ENCODE data around the gene ADAM19.

ADAM19 gene

DNA sequence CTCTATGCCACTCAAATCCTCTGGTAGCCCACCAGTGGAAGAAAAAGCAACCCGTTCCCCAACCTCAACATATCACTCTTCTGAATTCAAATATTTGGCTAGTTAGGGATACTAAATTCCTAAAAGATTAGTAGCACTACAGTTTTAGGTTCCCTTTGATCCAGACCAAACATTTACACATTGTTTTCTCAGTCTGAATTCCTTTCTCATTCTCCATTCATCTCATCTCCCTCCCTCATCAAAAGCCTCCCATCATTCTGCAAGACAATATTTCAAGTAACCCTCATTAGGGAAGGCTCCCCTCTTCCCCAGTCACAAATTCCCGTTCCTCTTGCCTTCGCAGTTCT, 26.3 kb downstream of the ADAM19 start:
- TF ChIP-seq, protein P1, sequence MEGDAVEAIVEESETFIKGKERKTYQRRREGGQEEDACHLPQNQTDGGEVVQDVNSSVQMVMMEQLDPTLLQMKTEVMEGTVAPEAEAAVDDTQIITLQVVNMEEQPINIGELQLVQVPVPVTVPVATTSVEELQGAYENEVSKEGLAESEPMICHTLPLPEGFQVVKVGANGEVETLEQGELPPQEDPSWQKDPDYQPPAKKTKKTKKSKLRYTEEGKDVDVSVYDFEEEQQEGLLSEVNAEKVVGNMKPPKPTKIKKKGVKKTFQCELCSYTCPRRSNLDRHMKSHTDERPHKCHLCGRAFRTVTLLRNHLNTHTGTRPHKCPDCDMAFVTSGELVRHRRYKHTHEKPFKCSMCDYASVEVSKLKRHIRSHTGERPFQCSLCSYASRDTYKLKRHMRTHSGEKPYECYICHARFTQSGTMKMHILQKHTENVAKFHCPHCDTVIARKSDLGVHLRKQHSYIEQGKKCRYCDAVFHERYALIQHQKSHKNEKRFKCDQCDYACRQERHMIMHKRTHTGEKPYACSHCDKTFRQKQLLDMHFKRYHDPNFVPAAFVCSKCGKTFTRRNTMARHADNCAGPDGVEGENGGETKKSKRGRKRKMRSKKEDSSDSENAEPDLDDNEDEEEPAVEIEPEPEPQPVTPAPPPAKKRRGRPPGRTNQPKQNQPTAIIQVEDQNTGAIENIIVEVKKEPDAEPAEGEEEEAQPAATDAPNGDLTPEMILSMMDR (IDR thresholded peaks at IDR 0.05), result no peak

DNA sequence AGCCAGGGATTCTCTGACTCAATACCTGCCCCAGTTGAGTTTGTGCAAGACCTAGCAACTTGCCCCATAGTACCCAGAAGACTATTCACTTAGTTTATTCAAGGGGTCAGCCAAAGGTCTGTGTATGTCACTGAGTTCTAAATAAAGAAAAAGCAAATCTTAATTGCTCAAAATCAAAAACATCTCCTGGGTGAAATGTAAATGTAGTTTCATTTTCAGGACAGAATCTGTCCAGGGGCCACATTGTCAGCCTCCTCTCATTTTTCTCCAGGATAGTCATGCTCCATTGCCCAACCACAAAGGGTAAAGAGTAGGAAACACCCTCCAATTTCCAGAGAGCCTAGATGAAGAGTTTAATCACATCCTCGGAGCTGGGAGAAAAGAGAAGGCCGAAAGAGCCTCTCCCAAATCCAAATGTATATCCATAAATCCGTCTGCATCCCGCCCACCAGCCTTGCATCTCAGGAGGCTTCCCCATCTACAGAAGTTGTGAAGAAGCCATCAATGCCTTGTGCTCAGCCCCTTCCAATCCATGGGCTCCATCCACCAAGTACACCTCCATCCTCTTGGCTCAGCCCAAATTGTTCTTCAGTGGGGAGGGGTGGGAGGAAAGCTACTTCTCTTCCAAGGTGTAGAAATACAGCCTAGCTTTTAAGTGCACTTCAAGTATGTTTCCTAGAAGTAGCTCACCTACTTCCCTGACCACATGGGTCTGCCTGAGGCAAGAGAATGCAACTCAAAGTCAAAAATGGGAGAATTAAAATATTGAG, 26.9 kb downstream of the ADAM19 start:
- TF ChIP-seq, protein P1 (IDR thresholded peaks at IDR 0.05), result no peak

DNA sequence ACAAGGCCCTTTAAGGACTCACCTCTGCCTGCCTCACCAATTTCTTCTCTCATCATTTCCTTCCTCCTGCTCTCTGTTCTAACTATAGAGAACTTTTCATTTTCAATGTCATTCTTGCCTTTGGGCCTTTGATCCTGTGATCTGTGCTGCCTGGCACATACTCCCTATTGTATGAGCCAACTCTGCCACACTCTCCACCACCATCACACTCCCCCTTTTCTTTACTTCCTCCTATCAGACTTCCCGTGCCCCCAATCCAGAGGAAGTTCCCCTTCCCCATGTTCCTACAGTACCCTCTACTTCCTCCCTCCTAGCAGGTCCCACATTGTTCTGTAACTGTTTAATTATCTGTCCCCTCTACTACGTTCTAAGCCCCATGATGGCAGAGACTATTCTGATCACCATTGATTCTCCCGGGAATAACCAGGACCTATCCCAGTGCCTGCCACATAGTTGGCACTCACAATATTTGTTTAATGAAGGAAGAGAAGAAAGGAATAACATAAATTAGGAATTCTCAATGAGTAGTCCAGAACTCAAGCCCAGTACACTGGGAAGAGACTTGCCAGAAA, 27.5 kb downstream of the ADAM19 start:
- TF ChIP-seq, protein P1 (IDR thresholded peaks at IDR 0.05), result no peak

DNA sequence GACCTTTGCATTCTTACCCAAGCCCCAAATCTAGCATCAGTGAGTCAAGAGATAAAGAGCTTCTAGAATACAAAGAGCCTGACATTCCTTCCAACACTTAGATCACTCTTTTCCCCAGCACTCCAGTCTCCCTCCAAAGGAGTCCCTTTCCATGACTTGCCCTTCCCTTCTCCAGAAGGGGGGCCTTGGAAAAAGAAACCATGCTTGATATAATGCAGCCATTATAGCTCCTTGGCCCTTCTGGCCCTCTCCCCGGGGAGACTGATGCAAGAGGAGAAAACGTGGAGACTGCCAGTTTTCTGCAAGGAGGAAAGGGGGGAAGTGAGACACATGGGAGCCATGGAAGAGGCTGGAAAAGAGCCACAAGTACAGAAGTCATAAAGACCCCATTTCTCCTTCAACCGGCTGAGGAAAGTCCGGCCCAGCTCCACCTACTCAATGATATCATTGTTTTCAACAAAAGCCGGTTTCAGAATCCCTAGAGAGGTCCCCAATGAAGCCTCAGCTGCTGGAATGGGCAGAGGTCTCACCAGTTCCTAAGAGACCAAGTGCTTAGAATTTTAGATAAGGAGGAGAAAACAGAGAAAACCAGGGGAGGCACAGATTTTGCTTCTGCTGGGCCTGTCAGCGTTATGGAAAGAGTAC, 29.0 kb downstream of the ADAM19 start:
- TF ChIP-seq, protein P1 (IDR thresholded peaks at IDR 0.05), result no peak

DNA sequence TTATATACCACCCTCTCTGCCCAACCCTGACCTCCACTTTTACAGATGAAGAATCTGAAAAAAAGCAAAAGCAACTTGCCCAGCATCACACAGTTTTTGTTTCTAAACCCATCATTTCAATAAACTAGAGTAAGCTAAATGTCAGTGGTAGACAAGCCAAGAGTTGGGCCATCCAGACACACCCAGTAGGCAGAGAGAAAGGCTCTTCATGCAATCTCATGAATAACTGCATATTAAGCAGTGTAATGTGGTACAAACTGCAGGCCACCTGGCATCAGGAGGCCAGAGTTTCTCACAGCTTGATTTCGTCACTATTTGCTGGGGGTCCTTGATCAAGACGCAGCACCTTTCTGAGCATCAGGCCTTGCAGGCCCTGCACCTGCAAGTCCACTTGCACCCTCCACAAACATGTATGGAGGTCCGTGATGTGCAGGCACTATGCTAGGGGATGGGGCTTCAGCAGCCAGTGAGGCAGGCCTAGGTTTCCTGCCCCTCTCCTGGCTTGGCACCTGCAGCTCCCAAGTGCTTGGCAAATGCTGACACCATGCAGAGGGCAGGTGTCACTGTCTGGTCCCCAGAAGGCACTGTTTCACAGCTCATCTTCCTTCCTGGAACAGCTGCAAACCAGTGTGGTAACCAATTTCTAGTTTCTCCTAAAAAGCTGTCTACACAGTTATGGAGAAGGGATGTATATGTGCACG, 29.8 kb downstream of the ADAM19 start:
- TF ChIP-seq, protein P1 (IDR thresholded peaks at IDR 0.05), result no peak

DNA sequence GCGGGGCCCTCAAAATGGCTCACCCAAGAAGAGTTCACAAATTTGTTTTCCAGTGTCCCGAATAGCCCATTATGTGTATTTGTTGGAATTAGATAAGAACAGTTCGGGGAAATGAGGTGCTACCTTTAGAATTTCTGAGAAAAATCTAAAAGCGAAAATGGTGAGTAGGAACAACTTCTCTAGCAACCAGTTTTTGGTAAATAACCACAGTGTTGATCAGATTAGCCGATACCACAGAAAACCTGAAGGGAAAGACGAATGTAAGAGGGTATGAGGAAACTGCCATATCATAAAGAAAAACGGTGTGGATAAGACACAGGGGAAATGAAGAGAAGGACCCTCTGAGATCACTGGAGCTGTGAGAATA, 31.0 kb downstream of the ADAM19 start:
- TF ChIP-seq, protein P1 (IDR thresholded peaks at IDR 0.05), result no peak

DNA sequence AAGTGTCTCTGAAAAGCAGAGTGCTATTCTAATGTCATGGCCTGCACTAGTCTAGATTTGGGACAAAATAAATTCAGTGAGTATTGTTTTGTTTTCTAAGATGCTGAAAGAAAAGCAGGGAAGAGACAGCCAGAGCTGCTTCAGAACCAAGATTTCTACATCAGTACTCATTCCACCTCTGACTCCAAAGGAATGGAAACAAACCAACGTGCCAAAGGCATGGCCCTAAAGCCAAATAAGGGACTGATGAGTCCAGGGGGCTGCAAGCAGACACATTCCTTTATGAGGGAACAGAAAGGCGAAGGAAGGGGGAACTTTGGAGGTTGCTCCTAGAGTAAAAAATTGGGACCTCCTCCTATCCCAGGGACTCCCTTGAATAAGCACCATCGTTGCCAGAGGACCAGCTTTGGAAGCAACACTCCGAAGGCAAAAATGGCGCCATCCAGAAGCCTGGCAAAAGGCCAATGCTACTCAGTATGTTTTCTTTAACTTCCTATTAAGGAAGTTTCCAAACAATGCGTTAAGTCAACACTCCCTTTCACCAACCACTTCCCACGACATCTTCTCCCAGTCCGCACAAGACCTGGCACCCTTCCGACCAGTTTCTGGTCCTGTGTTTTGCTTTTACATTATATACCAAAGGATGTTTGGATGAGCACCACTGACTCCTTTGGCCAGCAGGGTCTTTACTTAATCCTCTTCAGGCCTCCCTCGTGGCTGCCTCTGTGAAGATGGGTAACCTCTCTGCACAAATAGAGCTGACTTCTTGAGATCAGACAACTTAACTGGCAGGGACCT, 31.6 kb downstream of the ADAM19 start:
- TF ChIP-seq, protein P1 (IDR thresholded peaks at IDR 0.05), result no peak

All from LNCAP (cell line).